Ammon's horn (tissue), 1 donor: Measurements from ENCODE around the gene JAK3.
"Not testable (repeated sequence)": the region's sequence is repeated elsewhere in the genome, so short reads cannot be mapped to it uniquely, and the experiment has no call there.

Experiments
- DNase-seq: peaks from one replicate; pipeline ENCODE4 v3.0.0-alpha.2; 2016; ENCODE audit warnings: low spot score

The JAK3 gene

GRCh38 chr19:17777840-17778239 is 69.9 kb downstream of the JAK3 start:
- not testable (repeated sequence) for DNase-seq

DNA sequence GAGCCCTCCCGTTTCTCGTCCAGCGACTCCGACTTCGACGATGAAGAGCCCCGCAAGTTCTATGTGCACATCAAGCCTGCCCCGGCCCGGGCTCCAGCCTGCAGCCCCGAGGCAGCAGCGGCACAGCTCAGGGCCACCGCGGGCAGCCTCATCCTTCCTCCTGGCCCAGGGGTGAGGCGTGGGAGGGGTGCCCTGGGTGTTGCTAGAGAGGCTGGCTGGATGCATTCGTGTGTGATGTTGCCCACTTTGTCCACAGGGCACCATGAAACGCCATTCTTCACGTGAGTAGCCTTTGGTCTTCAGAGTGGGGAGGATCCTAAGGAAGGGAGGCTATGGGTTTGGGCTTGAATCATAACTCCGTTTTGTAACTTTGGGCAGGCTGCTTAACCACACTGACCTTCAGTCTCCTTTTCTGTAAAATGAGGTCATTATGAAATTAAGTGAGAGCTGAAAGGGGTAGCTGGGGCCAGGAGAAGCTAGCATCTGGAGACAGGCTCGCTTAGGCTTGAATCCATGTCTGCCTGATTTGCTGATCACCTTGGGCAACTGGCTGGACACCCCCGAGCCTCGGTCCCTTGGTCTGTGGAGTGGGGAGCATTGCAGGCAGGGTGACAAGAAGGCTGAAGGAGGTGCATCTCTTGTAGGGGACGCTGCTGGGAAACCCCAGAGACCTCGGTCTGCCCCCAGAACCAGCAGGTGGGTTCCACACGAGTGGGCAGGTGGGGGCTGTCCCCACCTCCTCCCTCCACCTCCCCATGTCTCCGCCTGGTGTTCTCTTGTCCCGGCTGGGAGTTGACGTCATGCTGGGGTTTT is 71.6 kb downstream of the JAK3 start:
- no peak for DNase-seq

DNA sequence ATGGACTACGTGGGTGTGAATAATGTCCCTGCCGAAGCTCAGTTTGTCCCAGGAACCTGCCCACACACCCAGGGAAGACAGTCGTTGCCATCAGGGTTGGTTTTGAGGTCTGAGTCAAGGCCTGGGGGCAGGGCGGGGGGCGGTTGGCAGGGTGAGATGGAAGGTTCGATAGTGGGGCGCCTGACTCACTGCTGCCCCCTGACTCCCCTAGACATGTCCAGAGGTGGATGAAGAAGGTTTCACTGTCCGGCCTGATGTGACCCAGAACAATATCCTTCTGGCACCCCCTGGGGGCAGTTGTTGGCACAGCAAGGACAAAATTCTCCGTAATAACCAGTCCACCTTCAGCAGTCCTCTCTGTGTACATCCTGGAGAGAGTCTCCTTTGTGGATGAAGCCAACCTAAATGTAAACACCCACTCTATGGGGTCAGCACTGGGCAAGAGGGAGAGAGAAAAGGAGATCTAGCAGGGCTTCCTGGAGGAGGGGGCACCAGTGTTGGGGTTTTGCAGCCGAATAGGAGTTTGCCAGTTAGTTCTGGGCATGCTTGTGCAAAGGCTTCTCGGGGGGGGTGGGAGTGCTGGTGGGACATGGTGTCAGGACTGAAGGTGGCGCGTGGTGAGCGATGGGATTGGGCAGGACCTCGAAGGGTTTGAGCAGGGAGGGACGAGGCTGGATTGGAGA is 72.4 kb downstream of the JAK3 start:
- no peak for DNase-seq
